ENCODE results near the gene MMP3. TPM values are rescaled to one million over a fixed set of nuclear protein-coding genes. Genes with fewer than 3 reads are reported as not detected.

MMP3 gene
- total RNA-seq, 1 experiment from 2014 or later: 126 TPM

- no peak for DNase-seq (ENCODE audit: low read depth)
Observed at GRCh38 chr11:102831489-102832440, 11.6 kb downstream of the MMP3 start.

- DNase-seq (ENCODE audit: low read depth): no peak
Observed at GRCh38 chr11:102831128-102831488, 12.3 kb downstream of the MMP3 start.

DNA sequence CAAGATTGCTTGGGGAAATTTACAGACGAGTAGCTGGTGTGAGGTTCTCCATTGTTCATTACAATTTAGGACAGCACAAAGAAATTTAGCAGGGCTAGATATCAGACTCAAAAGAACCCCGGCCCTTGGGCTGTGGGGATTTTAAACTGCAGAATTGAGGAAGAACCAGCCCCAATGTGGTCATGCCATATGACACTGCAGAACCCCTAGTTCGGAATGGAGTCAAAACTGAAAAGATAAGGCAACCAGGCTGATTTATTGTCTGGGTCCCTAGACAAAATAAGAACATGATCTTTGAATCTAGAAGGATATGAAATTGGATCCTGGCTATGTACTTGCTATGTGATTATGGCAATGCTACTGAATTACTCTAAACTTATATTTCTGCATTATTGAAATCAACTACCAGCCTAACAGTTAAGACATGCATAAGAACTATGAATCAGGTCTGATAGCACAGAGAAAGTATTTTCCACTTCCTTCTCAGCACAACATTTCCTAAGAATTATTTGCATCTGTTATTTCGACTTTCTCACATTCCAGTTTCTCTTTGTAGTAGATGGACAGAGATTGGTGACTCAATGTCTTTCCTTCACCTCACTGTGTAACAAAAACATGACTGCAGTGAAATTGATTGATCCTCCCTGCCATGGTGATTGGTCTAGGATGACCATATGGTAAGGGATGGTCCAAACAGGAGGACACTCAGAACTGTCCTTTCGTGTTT is 13.2 kb downstream of the MMP3 start:
- DNase-seq (ENCODE audit: low read depth): no peak

GRCh38 chr11:102829316-102830000 is 14.0 kb downstream of the MMP3 start:
- DNase-seq (ENCODE audit: low read depth): no peak

GRCh38 chr11:102824556-102824955 is 18.9 kb downstream of the MMP3 start:
- DNase-seq (ENCODE audit: low read depth): no peak

DNA sequence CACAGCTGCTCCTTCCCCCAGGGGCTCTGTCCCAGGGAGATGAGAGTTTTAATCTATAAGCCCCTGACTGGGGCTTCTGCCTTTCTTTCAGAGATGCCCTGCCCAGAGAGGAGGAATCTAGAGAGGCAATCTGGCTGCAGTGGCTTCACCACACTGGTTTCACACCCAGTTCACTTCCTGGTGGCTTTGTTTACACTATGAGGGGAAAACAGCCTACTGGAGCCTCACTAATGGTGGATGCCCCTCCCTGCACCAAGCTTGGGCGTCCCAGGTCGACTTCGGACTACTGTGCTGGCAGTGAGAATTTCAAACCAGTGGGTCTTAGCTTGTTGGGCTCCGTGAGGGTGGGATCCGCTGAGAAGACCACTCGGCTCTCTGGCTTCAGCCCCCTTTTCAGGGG is 23.9 kb downstream of the MMP3 start:
- no peak for DNase-seq (ENCODE audit: low read depth)

- DNase-seq (ENCODE audit: low read depth): no peak
Observed at GRCh38 chr11:102813484-102813883, 29.9 kb downstream of the MMP3 start.

GRCh38 chr11:102812188-102812587 is 31.2 kb downstream of the MMP3 start:
- no peak for DNase-seq (ENCODE audit: low read depth)

DNA sequence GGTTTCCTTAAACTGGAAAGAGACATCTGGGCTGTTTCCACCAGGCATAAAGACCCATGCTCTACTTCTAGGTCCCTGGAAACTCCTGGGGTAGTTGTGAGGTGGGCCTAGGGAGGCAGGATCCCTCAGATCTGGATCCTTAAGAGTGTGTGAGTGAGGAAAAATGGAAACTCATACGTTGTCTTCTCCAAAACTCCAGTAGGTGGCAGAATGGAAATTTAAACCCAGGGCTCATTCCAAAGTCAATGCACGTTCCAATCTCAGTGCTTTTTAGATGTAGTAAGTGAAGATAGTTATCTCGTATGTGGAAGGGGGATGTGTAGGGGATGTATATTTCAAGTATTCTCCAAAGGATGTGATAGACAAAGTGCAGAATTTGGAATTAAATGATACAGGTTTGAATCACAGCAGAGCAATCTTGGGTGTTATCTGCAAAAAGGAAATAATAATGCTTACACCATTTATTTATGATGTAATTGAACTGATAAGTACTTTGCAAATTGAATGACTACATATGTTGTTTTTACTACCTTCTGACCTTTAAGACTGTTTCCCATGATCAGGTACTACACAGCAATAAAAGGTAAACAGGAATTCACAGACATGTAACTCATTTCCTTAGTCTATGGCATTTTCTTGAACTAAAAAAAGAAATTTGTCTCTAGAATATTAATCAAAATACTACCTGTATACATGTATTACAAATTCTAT is 32.3 kb downstream of the MMP3 start:
- peak; percentile 57 for DNase-seq (ENCODE audit: low read depth)

GRCh38 chr11:102809971-102810370 is 33.4 kb downstream of the MMP3 start:
- no peak for DNase-seq (ENCODE audit: low read depth)

- DNase-seq (ENCODE audit: low read depth): no peak
Observed at GRCh38 chr11:102807921-102808320, 35.5 kb downstream of the MMP3 start.

DNA sequence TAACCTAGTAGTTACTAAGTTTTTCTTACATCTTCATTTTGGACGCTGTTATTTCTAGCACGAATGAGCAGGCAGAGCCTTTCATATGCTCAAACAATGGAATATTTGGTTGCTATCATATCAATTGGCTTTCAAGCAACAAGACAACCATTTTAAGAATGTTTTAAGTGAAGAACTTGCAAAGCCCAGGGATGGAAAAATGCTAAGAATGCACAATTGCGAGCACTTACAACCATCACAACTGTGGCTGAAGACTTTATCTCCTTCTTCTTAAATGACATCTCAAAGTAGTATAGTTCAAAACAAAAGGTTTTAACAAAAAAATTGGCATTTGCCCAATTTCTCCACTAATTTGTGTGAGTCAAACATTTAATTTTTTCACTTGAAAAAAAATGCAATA is 37.1 kb downstream of the MMP3 start:
- DNase-seq (ENCODE audit: low read depth): no peak

GRCh38 chr11:102802341-102802740 is 41.1 kb downstream of the MMP3 start:
- peak; percentile 70 for DNase-seq (ENCODE audit: low read depth)

DNA sequence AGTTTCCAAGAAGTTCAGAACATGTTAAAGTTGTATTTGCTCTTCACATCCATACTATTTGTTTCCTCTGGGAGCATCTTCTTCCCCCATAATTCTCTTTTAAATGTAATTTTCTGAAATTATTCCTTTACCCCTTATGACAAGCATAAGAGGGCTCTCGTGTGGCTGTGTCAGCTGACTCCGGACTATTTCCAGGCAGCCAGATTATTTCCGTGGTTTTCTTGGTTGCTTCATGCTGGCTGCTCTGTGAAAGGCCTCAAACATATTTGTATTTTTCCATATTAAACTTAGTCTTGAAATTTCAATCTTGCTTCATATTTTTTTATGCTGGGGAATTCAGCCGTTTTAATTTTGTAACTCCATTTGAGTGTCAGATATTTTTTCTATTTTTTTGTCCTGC is 42.6 kb downstream of the MMP3 start:
- DNase-seq (ENCODE audit: low read depth): no peak

GRCh38 chr11:102799681-102800340 is 43.6 kb downstream of the MMP3 start:
- DNase-seq (ENCODE audit: low read depth): no peak

GRCh38 chr11:102798012-102798746 is 45.2 kb downstream of the MMP3 start, which contains the start of gene MMP1:
MMP1 (minus strand) TSS chr11:102798160; CDS start chr11:102798092, 68 bp downstream.
- DNase-seq (ENCODE audit: low read depth): peak; percentile 75

- peak; percentile 63 for DNase-seq (ENCODE audit: low read depth)
Observed at GRCh38 chr11:102794382-102794781, 49.0 kb downstream of the MMP3 start.

DNA sequence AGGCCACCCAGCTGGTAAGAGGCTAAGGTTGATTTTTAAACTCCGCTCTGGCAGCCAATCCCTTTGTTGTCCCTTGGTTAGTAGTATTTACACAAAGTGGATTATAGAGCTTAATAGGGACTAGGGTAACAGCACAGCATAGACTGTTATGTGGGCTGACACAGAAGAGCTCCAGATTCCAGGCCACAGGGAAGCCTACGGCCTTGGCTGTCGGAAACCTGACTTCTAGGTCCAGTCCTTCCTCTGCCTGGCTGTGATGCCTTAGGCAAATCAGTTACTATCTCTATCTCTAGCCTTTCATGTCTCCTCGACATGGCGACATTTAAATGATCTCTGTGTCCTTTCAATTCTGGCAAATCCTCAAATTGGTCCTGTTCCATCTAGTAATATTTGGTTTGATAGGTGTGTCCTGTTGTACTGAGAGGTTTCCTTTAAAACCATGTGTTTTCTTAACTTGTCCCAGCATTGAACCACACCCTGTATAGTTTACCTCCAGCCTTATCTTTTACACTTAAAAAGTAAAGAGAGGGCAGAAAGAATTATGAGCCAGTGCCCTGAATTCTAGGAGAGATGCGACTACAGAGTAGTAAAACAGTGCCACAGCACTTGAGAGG is 49.6 kb downstream of the MMP3 start:
- no peak for DNase-seq (ENCODE audit: low read depth)

- no peak for DNase-seq (ENCODE audit: low read depth)
Observed at GRCh38 chr11:102792604-102793003, 50.8 kb downstream of the MMP3 start.

Measured in M059J (cell line).